HPDE6-E6E7 (cell line): Measurements from ENCODE around the gene ST7.
"Not testable (repeated sequence)": the region's sequence is repeated elsewhere in the genome, so short reads cannot be mapped to it uniquely, and the experiment has no call there.

Experiments used
- DNase-seq: peaks from one replicate; pipeline ENCODE4 v3.0.0; 2011; ENCODE audit warnings: missing footprints; ENCODE audit errors: extremely low spot score

ST7 gene

DNA sequence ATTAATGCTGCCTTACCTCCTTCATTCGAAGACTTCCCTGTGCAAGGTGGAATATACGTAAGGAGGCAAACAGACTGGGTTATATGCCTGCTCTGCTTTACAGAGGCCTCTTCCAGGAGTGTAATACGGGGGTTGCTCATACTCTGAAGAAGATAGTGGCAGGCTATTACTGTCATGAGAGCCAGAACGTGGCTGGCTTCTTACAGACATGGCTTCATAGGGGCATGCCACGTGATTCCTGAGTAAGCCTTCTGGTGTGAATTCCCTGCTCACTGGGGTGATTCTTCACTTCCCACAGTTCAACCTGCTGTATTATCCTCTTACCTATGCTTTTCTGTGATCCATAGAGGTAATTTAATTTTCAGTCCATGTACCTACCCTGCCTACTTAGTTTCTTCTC lies 141.8 kb downstream of the ST7 start:
- no peak for DNase-seq

GRCh38 chr7:117096330-117096729 lies 143.0 kb downstream of the ST7 start:
- no peak for DNase-seq

DNA sequence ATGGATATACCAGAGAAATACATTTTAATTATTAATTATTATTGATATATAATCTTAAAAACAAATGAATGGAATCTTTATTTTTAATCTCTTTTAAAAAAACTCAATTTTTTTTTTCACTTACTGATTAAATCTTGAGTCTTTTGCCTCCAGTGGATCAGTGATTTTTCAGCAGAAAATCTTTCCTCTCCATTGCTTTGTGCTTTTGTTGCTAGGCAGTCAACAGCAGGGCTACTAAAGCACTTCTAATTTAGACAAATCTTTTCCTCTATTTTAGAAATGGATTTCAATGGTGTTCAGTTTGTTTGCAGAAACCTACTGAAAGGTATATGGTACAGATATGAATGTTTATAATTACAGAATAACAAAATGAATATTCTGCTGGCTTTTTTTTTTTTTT lies 143.6 kb downstream of the ST7 start:
- DNase-seq, result no peak

DNA sequence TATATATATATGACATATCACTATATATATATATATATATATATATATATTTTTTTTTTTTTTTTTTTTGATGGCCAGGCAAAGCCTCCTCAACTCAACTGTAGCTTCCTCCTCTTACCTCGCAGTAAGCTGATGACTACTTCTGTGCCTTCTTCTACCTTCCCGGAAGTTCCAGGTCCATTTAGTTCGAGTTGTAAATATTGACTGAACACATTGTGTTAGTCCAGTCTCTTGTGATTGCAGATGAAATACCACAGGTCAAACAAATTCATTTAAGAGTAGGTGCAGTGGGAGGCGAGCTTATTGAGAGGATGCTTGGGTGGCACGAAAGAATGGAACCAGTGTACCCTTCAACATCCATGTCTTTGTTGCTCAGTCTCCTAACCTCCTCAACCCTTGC lies 144.6 kb downstream of the ST7 start:
- no peak for DNase-seq

- DNase-seq, result no peak
Observed at GRCh38 chr7:117098457-117098856, 145.2 kb downstream of the ST7 start.

GRCh38 chr7:117101026-117101425 lies 147.7 kb downstream of the ST7 start:
- DNase-seq, result no peak

DNA sequence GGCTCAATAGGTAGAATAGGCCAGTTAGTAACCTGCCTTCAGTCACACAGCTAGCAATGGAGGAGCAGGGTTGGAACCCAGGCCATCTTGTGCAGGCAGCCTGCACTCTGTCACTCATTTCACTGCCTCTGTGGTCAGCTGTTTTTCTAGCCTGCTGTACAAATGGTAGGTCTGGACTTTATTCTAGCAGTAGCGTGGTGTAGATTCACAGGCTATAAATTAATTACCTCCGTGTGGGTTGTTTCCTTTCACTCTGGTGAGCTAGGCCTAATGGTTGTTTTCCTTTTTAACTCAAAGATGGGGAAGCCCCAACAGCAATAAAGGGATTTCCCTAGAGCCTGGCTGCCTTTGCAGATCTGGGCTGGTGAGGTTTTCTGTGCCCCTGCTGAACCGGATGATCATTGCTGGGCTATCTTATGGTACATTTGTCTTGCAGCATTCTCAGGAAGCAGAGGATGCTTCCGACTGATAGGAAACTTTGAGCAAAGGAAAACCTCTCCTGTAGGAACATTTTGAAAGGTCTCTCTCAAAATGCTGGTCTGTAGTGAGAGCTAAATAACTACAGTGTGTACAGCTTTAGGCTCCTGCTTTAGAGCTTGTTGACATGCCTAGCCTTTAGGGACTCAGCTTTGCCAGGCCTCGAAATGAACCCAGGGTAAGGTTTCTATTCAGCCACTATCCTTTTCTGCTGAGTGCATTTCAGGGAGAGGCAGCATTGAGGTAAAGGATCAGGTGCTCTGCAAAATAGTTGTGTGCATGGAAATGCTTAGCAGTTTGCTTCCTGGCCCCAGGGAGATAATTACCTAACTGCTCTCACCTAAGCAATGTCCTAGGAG lies 157.4 kb downstream of the ST7 start:
- DNase-seq, result no peak

DNA sequence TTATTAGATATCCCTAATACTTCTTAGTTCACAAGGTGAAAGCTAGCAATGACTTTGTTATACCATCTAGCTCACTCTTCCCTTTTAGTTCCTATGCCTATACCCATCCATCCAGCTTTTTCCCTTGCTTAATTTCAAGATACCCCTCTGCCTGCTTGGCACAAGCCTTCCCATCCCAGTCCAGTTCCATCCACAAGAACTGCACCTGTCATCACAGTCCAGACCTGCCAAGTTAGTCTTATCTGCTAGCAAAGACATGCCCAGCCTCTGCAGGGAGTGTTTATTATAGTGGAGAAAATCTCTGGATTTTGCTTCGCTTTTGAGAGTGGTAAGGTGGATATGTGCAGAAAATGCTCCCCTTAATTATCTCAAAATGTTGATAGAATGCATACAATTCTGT lies 158.2 kb downstream of the ST7 start:
- DNase-seq, result no peak

DNA sequence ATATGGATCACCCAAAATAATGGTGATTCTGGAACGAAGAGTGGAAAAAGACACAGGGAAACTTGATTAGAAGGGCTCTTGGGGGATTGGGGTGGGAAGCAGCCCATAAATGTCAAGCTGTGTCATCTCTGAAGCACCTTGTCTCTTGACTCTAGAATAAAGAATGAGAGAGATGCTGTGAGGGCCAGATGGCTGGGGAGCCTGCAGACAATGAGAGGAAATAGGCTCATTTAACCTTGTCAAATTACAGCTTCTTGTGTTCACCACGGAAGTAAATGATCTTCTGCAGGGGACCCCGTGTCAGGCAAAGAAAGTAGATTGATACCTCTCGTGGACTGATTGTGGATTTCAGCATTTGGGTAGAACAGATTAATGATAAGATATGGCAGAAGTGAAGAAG lies 159.3 kb downstream of the ST7 start:
- DNase-seq, result no peak

- no peak for DNase-seq
Observed at GRCh38 chr7:117113871-117114270, 160.6 kb downstream of the ST7 start.

DNA sequence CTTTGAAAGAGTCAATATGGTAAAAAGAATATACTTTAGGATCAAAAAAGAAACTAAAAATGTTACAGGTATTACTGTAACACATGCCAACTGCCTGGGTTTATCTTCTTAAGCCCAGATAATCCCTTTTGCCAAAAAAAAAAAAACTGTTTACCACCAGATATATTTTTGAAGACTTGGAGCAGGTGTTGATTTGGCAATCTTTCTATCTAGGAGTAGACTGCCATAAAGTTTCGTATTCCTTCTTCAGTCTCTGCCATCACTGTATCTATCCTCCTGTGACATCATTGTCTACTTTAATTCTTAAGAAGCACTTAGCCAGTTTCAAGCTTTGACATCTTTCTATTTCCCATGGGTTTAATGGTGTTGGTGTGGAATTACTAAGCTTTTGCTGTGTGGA lies 161.0 kb downstream of the ST7 start:
- no peak for DNase-seq

- no peak for DNase-seq
Observed at GRCh38 chr7:117116211-117116610, 162.9 kb downstream of the ST7 start.

- no peak for DNase-seq
Observed at GRCh38 chr7:117117172-117117571, 163.9 kb downstream of the ST7 start.

DNA sequence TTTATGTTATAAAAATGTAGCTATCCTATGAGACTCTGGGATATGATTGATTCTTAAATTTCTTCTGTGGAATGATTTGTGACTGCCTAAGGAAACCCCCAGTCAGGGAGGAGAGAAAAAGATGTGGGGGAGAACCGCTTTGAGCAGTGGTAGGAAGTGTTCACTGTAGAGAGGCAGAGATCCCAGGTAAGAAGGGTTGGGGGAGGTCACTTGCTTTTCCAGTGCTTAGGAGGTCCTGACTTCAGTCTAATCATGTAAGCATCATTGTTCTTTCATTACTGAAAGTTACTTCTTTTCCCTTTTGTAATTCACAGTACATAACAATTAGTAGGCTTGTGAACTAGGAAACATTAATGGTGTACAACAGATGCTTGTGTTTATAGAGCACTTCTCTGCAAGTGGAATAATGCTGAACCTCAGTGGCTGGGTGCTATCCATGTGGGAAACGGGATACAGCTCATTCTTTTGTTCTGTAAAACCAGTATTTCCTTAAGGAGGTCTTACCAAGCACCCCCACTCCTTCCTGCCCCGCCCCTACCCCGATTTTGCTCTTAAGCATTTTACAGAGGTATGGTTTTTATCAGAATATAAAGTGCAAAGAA lies 165.4 kb downstream of the ST7 start:
- no peak for DNase-seq

DNA sequence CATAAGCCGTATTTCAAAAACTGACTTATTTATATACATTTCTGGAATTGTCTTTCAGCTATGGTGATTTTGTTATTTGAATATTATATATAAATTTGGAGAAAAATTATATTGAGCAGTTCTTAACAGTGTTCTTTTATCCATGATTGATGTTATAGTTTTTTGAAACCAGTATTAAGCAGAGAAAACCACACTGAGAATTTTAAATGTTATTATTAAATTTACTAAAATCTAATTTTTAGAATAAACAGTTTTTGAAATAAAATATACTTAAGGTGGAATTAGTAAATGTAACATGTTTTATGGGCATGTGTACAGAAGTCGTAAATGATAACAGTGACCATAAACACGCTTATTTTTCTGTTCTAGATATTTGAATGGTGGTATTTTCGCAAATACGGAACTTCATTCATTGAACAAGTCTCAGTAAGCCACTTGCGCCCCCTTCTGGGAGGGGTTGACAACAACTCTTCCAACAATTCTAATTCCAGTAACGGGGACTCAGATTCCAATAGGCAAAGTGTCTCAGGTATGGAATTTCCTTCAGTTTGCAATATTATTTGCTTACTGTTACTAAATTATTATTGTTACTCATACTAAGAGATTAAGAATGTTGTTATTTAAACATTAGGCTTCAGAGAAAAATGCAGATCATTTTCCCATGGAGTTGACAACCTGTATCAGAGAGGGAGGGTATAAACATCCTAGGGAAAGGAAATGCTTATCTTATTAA lies 166.1 kb downstream of the ST7 start:
- DNase-seq, result peak; percentile 12

- not testable (repeated sequence) for DNase-seq
Observed at GRCh38 chr7:117120321-117120720, 167.0 kb downstream of the ST7 start.

- not testable (repeated sequence) for DNase-seq
Observed at GRCh38 chr7:117122036-117122435, 168.7 kb downstream of the ST7 start.

DNA sequence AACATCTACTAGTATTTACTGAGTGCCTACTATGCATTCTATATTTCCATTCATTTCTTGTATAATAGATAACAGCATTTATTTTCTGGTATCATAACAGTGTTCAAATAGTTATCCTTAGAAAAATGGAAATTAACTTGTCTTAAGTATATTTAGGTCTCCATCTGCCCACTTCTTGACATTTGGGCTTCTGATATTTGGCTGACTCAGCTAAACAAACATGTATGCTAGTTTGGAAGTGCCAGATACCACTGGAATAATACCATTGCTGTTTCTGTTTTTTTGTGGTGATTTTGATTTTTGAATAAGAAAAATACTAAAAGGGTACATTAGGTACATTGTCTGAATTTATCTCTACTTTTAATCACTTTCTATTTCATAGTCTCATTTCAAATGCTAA lies 169.2 kb downstream of the ST7 start:
- DNase-seq, result no peak

DNA sequence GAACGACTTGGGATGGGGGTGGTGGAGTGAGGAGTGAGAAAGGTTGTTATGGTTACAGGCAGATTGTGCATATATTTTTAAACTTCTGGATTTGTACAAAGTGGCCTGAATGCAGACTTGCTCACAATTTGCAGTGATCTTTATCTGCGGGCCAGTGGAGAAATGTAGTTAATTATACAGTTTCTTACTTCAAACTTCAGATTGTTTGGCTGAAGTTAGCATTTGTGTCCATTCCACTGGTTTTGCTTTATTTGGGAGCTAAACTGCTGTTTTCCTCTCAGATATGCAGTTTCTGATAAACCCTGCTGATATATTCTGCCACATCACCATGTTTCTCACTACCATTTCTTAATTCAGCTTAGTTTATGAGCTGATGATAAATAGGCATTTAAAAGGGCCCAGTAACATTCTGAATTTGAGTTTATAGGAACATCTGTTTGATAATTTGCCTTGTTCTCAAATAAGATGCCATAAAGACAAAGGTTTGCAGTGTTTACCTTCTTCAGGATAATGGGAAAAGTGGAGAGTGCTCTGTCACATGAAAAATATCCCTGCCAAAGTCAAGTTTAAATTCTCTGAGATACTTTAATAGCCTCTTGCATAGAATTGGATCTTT lies 170.1 kb downstream of the ST7 start:
- DNase-seq, result no peak

DNA sequence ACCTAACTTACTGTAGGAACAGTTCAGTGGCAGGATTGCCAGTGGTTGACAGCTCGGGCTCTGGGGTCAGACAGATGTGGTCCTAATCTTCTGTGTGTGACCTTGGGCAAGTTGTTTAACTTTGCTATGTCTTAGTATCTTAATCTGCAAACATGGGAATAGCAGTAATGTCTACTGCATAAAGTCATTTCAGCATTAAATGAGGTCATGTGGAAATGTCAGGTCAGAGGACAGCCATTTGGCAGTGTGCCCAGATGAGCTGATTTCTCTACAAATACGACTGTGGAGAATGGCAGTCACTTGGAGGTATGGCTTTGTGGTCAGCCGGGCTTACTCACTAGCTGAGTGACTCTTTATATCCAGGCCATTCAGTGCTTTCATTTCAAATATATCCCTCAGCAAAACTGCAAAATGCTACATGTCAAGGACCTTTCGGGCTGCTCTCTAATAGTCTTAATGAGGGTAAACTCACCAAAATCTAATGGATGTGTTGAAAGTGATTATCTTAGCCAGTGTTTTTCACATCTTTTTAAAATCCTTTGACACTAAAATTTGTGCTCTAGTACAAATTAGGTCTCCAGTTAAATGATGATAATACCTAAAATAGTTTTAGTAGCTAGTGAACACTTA lies 171.4 kb downstream of the ST7 start:
- peak; percentile 39 for DNase-seq

DNA sequence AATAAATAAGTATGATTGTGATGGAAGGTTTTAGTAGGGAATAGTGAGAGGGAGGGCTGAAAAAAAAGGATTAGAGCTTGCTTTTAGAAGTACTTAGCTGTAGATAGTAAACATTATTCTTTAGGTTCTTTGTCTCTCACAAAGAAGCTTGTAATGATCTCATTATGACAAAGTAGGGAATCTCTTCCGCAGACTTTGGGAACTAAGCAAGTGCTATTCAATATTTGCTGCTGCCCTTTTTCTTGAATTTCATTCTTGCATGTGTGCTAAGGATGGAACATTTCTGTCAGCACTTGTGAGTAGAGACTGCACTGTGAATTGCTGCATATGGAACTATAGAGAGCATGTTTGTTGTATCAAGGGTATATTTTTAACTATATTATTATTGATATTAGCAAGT lies 173.4 kb downstream of the ST7 start:
- DNase-seq, result no peak

DNA sequence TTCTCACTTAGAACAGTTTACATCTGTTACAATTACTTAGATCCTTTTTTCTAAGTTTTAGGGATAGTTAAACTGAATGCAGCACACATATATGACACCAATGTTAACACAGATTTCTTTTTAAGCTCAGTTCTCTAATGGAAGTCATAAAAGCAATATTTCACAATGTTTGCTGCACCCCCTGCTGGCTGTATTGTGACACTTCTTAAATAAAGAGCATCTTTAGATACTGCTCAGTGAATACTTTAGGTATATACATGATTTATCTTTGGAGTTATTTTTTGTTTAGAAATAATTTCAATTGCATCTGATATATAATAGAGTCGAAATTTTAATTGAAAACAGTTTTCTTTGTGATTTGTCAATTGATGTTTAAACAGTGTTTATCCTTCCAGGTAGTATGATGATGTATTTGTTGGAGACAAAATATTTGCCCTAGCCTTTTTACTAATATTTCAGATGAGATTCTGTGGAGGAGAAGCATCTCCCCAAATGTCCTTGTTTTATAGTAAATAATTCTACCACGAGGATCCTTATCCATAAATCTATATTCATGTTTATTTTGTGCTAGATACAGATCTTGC lies 174.4 kb downstream of the ST7 start:
- DNase-seq, result no peak
